K562 (cell line): ENCODE data around the gene EIF3J. TPM values are rescaled to one million over a fixed set of nuclear protein-coding genes. Genes with fewer than 3 reads are reported as not detected.
A peak's percentile ranks its signal among the peaks of the same experiment; 100 is the strongest.

Source experiments
- DACH1 ChIP-seq: fragments of 450-650 bp; IDR thresholded peaks from 2 replicates; pipeline ENCODE4 v1.6.1; 2018; ENCODE audit not compliant: partially characterized antibody
- GABPB2 ChIP-seq: fragments of 250-450 bp; sonication (Bioruptor Pico); conservative IDR thresholded peaks from 2 replicates; pipeline ENCODE4 v1.5.1; 2021; ENCODE audit warnings: mild to moderate bottlenecking
- GATAD2B ChIP-seq: fragments of 450-650 bp; IDR thresholded peaks from 2 replicates; pipeline ENCODE4 v1.6.1; 2017; ENCODE audit warnings: mild to moderate bottlenecking, borderline replicate concordance
- HMG20B ChIP-seq: fragments of 250-450 bp; sonication (Bioruptor Pico); IDR thresholded peaks from 2 replicates; pipeline ENCODE4 v1.5.0; 2021; ENCODE audit warnings: mild to moderate bottlenecking
- IFI16 ChIP-seq: fragments of 250-450 bp; sonication (Bioruptor Pico); IDR thresholded peaks from 2 replicates; pipeline ENCODE4 v2.1.2; 2022; ENCODE audit warnings: mild to moderate bottlenecking, inconsistent platforms
- MBD2 ChIP-seq: sonication (generic); IDR thresholded peaks from 2 replicates; pipeline ENCODE4 v1.6.1; 2016; ENCODE audit warnings: low read depth, borderline replicate concordance
- NR3C1 ChIP-seq: sonication (generic); formaldehyde crosslinking; IDR thresholded peaks from 2 replicates; pipeline ENCODE4 v1.8.1; 2022; ENCODE audit warnings: missing genetic modification reagents
- PHF8 ChIP-seq: fragments of 200-600 bp; sonication (generic); IDR thresholded peaks from 2 replicates; pipeline ENCODE4 v1.6.1; 2012; ENCODE audit warnings: mixed run types, mild to moderate bottlenecking, inconsistent platforms, low read length, moderate library complexity, borderline replicate concordance
- RAD21 ChIP-seq, 2 experiments: fragments of 250-450 bp in 1 of 2; fragments of 450-650 bp in 1 of 2; sonication (Bioruptor Pico) in 1 of 2; formaldehyde crosslinking in 1 of 2; IDR thresholded peaks in 1 of 2; conservative IDR thresholded peaks in 1 of 2; 2 replicates each; pipeline versions ENCODE4 v1.4.0 to v1.8.0; 2020 to 2022; ENCODE audit warnings: mild to moderate bottlenecking in 2 of 2, moderate library complexity in 1 of 2
- SETDB1 ChIP-seq: IDR thresholded peaks from one replicate; pipeline ENCODE4 v1.6.1; 2012; ENCODE audit warnings: low read length, control low read depth, inconsistent platforms
- TEAD2 ChIP-seq: fragments of 450-650 bp; IDR thresholded peaks from 2 replicates; pipeline ENCODE4 v1.6.1; 2016; ENCODE audit warnings: missing genetic modification characterization, control low read depth, missing compliant biosample characterization
- ZNF77 ChIP-seq: fragments of 250-450 bp; sonication (Bioruptor Pico); IDR thresholded peaks from 2 replicates; pipeline ENCODE4 v1.5.0; 2020
- polyA plus RNA-seq, 8 experiments: library from polyadenylated mRNA; depleted of rRNA in 4 of 8; stranded (reverse) in 5 of 8; unstranded in 3 of 8; fragments of >200 nt; fragmentation: Nextera tagmentation in 2 of 8; fragmentation: Illumina TruSeq in 1 of 8; extraction: Ambion mirVana in 2 of 8; extraction: Trizol in 1 of 8; gene quantifications; 2 replicates each; pipeline versions ENCODE4 v1.2.1 to v1.2.3, GENCODE V29; 2011 to 2014; ENCODE audit warnings: inconsistent platforms in 1 of 8, missing spikeins in 1 of 8
- total RNA-seq, 7 experiments: library from RNA; depleted of rRNA in 6 of 7; stranded (reverse); fragments of >200 nt in 6 of 7; fragmentation: Illumina TruSeq in 2 of 7; extraction: Trizol in 2 of 7; gene quantifications; 2 replicates each; pipeline versions ENCODE4 v1.2.1 to v1.2.3, GENCODE V29; 2011 to 2021; ENCODE audit warnings: low replicate concordance in 1 of 7
- TF ChIP-seq, protein P1 (sequence below), 2 experiments: fragments of 450-650 bp; IDR thresholded peaks; 2 replicates each; pipeline ENCODE4 v1.6.1; 2016; ENCODE audit warnings: mild to moderate bottlenecking in 2 of 2, borderline replicate concordance in 1 of 2, low read depth in 1 of 2, moderate library complexity in 1 of 2
- TF ChIP-seq, protein P2 (sequence below), 2 experiments: fragments of 200-800 bp in 1 of 2; sonication (Bioruptor generic) in 1 of 2; sonication (generic) in 1 of 2; formaldehyde crosslinking in 1 of 2; IDR thresholded peaks in 1 of 2; conservative IDR thresholded peaks in 1 of 2; 2 replicates each; pipeline versions ENCODE4 v1.5.0 to v1.6.1; 2016 to 2020; ENCODE audit warnings: missing compliant biosample characterization in 1 of 2, missing genetic modification characterization in 1 of 2, missing genetic modification reagents in 1 of 2
- TF ChIP-seq, protein P3 (sequence below): fragments of 250-450 bp; sonication (Bioruptor Pico); IDR thresholded peaks from 2 replicates; pipeline ENCODE4 v1.8.0; 2021; ENCODE audit warnings: mild to moderate bottlenecking, moderate library complexity
- TF ChIP-seq, protein P4 (sequence below): sonication (generic); formaldehyde crosslinking; IDR thresholded peaks from 2 replicates; pipeline ENCODE4 v1.9.0; 2022; ENCODE audit warnings: mild to moderate bottlenecking, missing genetic modification reagents

Gene EIF3J
- total and polyA plus RNA-seq, 9 of the 15 experiments (the other 6 are each of a cell fraction or from before 2014, with no cell fraction given), result 44.2 to 217 (median 151) TPM

DNA sequence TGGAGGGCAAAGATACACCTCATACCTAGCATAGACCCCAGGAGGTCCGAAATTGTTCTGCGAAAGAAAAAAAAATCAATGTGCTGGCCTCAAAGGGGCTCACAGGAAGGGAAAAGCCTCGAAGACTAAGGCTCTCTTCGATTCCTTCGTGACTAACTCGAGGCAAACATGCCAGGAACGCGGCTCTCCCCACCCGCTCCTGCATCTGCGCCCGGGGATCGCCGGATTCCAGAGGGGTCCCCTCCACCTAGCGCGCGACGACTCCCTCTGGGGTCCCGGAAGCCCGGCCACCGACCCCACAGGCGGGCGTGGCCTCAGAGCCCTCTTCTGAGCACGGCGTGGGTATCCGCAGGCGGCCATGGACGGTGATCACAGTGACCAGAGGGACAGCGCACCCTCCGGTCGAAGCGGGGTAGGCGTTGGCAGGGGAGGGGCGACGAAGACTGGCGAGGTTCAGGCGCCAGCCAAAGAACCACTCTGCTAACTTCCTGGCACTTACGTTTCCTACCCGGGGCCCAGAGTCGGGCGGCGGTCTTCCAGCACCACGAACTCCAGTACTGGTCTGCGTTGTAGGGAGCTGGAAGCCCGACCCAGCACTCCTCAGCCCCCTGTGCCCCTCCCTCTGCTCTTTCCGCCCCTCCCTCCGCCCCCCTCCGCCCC, 515 bp upstream of the EIF3J start (continued):
- TF ChIP-seq, protein P1, sequence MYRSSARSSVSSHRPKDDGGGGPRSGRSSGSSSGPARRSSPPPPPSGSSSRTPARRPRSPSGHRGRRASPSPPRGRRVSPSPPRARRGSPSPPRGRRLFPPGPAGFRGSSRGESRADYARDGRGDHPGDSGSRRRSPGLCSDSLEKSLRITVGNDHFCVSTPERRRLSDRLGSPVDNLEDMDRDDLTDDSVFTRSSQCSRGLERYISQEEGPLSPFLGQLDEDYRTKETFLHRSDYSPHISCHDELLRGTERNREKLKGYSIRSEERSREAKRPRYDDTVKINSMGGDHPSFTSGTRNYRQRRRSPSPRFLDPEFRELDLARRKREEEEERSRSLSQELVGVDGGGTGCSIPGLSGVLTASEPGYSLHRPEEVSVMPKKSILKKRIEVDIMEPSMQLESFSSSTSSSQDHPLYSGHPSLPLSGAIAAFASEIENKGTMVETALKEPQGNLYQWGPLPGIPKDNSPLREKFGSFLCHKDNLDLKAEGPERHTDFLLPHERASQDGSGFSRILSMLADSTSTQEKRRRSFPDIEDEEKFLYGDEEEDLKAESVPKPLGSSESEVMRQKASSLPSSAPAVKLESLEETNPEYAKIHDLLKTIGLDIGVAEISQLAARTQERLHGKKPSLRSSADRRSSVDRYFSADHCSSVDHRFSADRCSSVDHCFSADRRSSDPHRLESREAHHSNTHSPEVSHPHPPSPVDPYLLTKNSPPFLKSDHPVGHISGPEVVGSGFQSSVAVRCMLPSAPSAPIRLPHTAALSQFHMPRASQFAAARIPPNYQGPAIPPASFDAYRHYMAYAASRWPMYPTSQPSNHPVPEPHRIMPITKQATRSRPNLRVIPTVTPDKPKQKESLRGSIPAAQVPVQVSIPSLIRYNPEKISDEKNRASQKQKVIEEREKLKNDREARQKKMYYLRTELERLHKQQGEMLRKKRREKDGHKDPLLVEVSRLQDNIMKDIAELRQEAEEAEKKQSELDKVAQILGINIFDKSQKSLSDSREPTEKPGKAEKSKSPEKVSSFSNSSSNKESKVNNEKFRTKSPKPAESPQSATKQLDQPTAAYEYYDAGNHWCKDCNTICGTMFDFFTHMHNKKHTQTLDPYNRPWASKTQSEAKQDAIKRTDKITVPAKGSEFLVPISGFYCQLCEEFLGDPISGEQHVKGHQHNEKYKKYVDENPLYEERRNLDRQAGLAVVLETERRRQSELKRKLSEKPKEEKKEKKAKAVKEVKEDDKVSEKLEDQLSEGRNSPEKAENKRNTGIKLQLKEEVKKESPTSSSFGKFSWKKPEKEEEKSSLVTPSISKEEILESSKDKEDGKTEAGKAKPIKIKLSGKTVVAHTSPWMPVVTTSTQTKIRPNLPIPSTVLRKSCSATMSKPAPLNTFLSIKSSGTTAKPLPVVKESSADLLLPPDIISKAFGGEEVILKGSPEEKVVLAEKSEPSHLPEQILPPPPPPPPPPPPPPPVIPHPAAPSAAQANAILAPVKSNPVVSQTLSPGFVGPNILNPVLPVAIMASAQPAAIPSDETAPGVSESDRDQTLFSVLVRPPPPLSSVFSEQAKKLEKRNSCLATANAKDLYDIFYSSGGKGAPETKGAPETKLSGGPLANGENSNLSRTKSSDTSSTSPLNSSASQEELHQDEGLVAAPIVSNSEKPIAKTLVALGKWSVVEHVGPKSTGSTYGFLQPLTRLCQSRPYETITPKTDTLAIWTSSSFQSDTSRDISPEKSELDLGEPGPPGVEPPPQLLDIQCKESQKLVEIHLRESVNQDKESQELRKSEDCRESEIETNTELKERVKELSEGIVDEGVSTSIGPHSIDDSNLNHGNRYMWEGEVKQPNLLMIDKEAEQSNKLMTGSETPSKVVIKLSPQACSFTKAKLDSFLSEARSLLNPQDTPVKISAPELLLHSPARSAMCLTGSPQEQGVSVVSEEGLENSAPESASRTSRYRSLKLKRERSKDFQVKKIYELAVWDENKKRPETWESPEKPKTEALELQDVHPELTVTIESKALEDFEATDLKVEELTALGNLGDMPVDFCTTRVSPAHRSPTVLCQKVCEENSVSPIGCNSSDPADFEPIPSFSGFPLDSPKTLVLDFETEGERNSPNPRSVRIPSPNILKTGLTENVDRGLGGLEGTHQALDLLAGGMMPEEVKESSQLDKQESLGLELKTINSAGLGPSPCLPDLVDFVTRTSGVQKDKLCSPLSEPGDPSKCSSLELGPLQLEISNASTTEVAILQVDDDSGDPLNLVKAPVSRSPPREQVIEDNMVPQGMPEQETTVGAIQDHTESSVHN (IDR thresholded peaks at IDR 0.05; ENCODE audit: borderline replicate concordance in 1 of 2, low read depth in 1 of 2), result no peak
- TF ChIP-seq GATAD2B, result no peak
- TF ChIP-seq, protein P2, sequence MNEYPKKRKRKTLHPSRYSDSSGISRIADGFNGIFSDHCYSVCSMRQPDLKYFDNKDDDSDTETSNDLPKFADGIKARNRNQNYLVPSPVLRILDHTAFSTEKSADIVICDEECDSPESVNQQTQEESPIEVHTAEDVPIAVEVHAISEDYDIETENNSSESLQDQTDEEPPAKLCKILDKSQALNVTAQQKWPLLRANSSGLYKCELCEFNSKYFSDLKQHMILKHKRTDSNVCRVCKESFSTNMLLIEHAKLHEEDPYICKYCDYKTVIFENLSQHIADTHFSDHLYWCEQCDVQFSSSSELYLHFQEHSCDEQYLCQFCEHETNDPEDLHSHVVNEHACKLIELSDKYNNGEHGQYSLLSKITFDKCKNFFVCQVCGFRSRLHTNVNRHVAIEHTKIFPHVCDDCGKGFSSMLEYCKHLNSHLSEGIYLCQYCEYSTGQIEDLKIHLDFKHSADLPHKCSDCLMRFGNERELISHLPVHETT (CRISPR knock-in tag; conservative IDR thresholded peaks at IDR 0.05 in 1 of 2, IDR thresholded peaks at IDR 0.05 in 1 of 2), result peak in 1 of 2 experiments; percentile 87; a peak in 2 of 4 replicates
- TF ChIP-seq, protein P3, sequence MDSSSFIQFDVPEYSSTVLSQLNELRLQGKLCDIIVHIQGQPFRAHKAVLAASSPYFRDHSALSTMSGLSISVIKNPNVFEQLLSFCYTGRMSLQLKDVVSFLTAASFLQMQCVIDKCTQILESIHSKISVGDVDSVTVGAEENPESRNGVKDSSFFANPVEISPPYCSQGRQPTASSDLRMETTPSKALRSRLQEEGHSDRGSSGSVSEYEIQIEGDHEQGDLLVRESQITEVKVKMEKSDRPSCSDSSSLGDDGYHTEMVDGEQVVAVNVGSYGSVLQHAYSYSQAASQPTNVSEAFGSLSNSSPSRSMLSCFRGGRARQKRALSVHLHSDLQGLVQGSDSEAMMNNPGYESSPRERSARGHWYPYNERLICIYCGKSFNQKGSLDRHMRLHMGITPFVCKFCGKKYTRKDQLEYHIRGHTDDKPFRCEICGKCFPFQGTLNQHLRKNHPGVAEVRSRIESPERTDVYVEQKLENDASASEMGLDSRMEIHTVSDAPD (CRISPR knock-in tag), result no peak
- TF ChIP-seq IFI16, result no peak
- peak in 1 of 2 experiments; percentile 32; a peak in 2 of 4 replicates for TF ChIP-seq RAD21 (CRISPR knock-in tag; conservative IDR thresholded peaks at IDR 0.05 in 1 of 2, IDR thresholded peaks at IDR 0.05 in 1 of 2)
- no peak for TF ChIP-seq DACH1
- TF ChIP-seq, protein P4, sequence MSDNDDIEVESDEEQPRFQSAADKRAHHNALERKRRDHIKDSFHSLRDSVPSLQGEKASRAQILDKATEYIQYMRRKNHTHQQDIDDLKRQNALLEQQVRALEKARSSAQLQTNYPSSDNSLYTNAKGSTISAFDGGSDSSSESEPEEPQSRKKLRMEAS (CRISPR knock-in tag), result peak; percentile 21; the same call in 1 of the 2 replicates
- TF ChIP-seq ZNF77 (CRISPR knock-in tag), result no peak
- peak; percentile 80 for TF ChIP-seq PHF8
- no peak for TF ChIP-seq HMG20B (CRISPR knock-in tag)
- TF ChIP-seq SETDB1, result no peak
- TF ChIP-seq NR3C1, result no peak; the same call in 1 of the 2 replicates
- TF ChIP-seq MBD2, result no peak
- TF ChIP-seq TEAD2 (tag), result no peak
- TF ChIP-seq GABPB2 (CRISPR knock-in tag), result no peak
